Heart left ventricle (tissue), 13 donors: ENCODE results near the gene GGTLC3.
"Not testable (repeated sequence)": the region's sequence is repeated elsewhere in the genome, so short reads cannot be mapped to it uniquely, and the experiment has no call there.

Experiments
- POLR2A ChIP-seq, 2 donors: fragments of 450-650 bp; IDR thresholded peaks; one replicate each; pipeline ENCODE4 v1.6.1; 2017; ENCODE audit warnings: antibody characterized with exemption in 2 of 2, mild to moderate bottlenecking in 2 of 2, moderate library complexity in 2 of 2
- TF ChIP-seq, protein P1 (sequence below), 12 donors: fragments of 200-600 bp; sonication (generic) in 4 of 12; IDR thresholded peaks; one replicate each; pipeline versions ENCODE4 v1.5.0 to v1.8.0; 2018 to 2022; ENCODE audit warnings: antibody characterized with exemption in 12 of 12, mild to moderate bottlenecking in 5 of 12
- donor health status: ischemic (EF 13 %, LVEDD 7.1; RV severe dilation, severe dysfunction).
- donor health status: DM: no; HTN: yes; CAD: no.
- donor health status: DM: no; HTN: no; CAD: no.
- donor health status: ischemic (EF 25% LVEDD 6.9; RV normal size, moderate dysfunction).
- donor health status: ischemic (EF 25% LVEDD 5.7; RV mildly dilated, moderate dysfunction).
- donor health status: ischemic (EF 35%, LVEDD 5.7; RV mildly dilated, moderate dysfunction).
- donor health status: nonischemic (EF 11% LVEDD 7.7; RV severe dilation, severe dysfunction).
- donor health status: DM: yes; HTN: yes; CAD: no.
- donor health status: PGD.
- donor health status: ischemic (EF 29% LVEDD 5.4; RV normal size, mild dysfunction).
- donor health status: nonischemic (EF 23%, LVEDD 6.1; RV moderate dilation, normal function).

DNA sequence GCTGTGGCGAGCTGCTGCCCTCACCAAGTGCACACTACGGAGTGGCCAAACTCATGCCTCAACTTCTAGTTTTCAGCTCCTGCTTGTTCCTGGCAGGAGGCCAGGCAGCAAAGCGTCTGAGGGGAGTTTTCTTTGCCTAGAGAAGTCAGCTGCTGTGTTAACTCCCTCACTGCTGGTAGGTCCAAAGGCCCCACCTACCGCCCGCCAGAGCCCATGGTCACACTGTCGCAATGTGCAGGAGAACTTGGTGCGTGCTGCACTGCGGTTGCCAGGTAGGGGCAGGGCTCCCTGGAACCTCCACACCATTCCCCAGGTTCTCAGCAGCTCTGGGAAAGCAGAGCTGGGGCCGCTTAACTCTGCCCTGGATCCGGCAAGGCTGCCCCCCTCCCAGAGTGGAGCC is 5.6 kb downstream of the GGTLC3 start:
- not testable (repeated sequence) for TF ChIP-seq POLR2A (IDR thresholded peaks at IDR 0.05)
- TF ChIP-seq, protein P1, sequence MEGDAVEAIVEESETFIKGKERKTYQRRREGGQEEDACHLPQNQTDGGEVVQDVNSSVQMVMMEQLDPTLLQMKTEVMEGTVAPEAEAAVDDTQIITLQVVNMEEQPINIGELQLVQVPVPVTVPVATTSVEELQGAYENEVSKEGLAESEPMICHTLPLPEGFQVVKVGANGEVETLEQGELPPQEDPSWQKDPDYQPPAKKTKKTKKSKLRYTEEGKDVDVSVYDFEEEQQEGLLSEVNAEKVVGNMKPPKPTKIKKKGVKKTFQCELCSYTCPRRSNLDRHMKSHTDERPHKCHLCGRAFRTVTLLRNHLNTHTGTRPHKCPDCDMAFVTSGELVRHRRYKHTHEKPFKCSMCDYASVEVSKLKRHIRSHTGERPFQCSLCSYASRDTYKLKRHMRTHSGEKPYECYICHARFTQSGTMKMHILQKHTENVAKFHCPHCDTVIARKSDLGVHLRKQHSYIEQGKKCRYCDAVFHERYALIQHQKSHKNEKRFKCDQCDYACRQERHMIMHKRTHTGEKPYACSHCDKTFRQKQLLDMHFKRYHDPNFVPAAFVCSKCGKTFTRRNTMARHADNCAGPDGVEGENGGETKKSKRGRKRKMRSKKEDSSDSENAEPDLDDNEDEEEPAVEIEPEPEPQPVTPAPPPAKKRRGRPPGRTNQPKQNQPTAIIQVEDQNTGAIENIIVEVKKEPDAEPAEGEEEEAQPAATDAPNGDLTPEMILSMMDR (IDR thresholded peaks at IDR 0.05) = not testable (repeated sequence)
